Astrocyte (in vitro differentiated cells and primary cell): ENCODE measurements around the gene CRHR2.

Source experiments
- CTCF ChIP-seq: IDR thresholded peaks from 2 replicates; pipeline ENCODE4 v1.5.1; 2011; ENCODE audit warnings: low read depth, mild to moderate bottlenecking, inconsistent platforms, low read length, moderate library complexity; ENCODE audit not compliant: insufficient read depth
- EZH2 ChIP-seq: IDR thresholded peaks from 2 replicates; pipeline ENCODE4 v1.6.1; 2012; ENCODE audit warnings: mild to moderate bottlenecking, low read length, inconsistent platforms; ENCODE audit not compliant: insufficient read depth

GRCh38 chr7:30692438-30692837 is 10.2 kb upstream of the CRHR2 start:
- no peak for TF ChIP-seq CTCF
- no peak for TF ChIP-seq EZH2
